Left lung (tissue), 10 donors: Measurements from ENCODE around the gene HDLBP. TPM values are rescaled to one million over a fixed set of nuclear protein-coding genes. Genes with fewer than 3 reads are reported as not detected.

Experiments
- ATAC-seq: fragments of 200-7000 bp; cut with Tn5 transposase; one replicate; pipeline ENCODE4 v1.9.1; 2020; ENCODE audit warnings: moderate library complexity
- DNase-seq, 4 donors: peaks; one replicate each; pipeline ENCODE4 v3.0.0-alpha.2; 2013 to 2020
- H3K27ac ChIP-seq, 2 donors: fragments of 200-600 bp; sonication (generic) in 1 of 2; one replicate each; pipeline versions ENCODE4 v1.5.0 to v1.8.0; 2020 to 2021
- H3K27me3 ChIP-seq, 2 donors: fragments of 200-600 bp; sonication (generic) in 1 of 2; one replicate each; pipeline versions ENCODE4 v1.5.0 to v1.8.0; 2020 to 2021
- H3K36me3 ChIP-seq, 2 donors: fragments of 200-600 bp; sonication (generic) in 1 of 2; one replicate each; pipeline versions ENCODE4 v1.5.0 to v1.8.0; 2020 to 2021
- H3K4me1 ChIP-seq, 2 donors: fragments of 200-600 bp; one replicate each; pipeline ENCODE4 v1.8.0; 2021
- H3K4me3 ChIP-seq, 2 donors: fragments of 200-600 bp; sonication (generic) in 1 of 2; one replicate each; pipeline versions ENCODE4 v1.5.0 to v1.8.0; 2020 to 2021; ENCODE audit warnings: mild to moderate bottlenecking in 1 of 2
- H3K9me3 ChIP-seq, 2 donors: fragments of 200-600 bp; sonication (generic) in 1 of 2; one replicate each; pipeline versions ENCODE4 v1.5.0 to v1.8.0; 2020 to 2021
- intact Hi-C, 2 donors: fragments of 100-400 bp; cut with DNase I; formaldehyde crosslinking; loops; one replicate each; pipeline versions ENCODE4 v1.11.2 to v1.14.2; 2022
- polyA plus RNA-seq, 6 donors: library from polyadenylated mRNA; unstranded; fragments of 120-200 nt; gene quantifications; one replicate each; pipeline ENCODE4 v1.2.1, GENCODE V29; 2013; ENCODE audit not compliant: insufficient read length in 6 of 6
- total RNA-seq, 2 donors: library from RNA; stranded (reverse); fragmentation: NEBNext Ultra II Directional; extraction: Animal tissue kit (Norgen Biotek cat#: 25700); gene quantifications; one replicate each; pipeline ENCODE4 v1.2.1, GENCODE V29; 2021
- TF ChIP-seq, protein P1 (sequence below), 2 donors: fragments of 200-600 bp; sonication (generic) in 1 of 2; IDR thresholded peaks; one replicate each; pipeline versions ENCODE4 v1.5.0 to v1.8.0; 2021; ENCODE audit warnings: antibody characterized with exemption in 2 of 2
- donor health status: DM: no; HTN: yes; CAD: no.
- donor health status: DM: no; HTN: no; CAD: no.

The HDLBP gene
- total and polyA plus RNA-seq, 8 donors = 369 to 567 (median 401) TPM

GRCh38 chr2:241258505-241259280 is 56.8 kb downstream of the HDLBP start:
- Histone ChIP-seq H3K4me1 (peaks cover 0 to 3% of the 10 kb centered on the region in 2 donors), H3K27ac (no peak overlapping the region), H3K9me3 (no peaks in the 10 kb centered on the region), H3K36me3 (peaks cover 0 to 100% of the 10 kb centered on the region in 2 donors), H3K27me3 (no peaks in the 10 kb centered on the region), H3K4me3 (no peak overlapping the region)
- ATAC-seq (no peak), DNase-seq (no peak)
- intact Hi-C loops = no loop called here
- TF ChIP-seq, protein P1, sequence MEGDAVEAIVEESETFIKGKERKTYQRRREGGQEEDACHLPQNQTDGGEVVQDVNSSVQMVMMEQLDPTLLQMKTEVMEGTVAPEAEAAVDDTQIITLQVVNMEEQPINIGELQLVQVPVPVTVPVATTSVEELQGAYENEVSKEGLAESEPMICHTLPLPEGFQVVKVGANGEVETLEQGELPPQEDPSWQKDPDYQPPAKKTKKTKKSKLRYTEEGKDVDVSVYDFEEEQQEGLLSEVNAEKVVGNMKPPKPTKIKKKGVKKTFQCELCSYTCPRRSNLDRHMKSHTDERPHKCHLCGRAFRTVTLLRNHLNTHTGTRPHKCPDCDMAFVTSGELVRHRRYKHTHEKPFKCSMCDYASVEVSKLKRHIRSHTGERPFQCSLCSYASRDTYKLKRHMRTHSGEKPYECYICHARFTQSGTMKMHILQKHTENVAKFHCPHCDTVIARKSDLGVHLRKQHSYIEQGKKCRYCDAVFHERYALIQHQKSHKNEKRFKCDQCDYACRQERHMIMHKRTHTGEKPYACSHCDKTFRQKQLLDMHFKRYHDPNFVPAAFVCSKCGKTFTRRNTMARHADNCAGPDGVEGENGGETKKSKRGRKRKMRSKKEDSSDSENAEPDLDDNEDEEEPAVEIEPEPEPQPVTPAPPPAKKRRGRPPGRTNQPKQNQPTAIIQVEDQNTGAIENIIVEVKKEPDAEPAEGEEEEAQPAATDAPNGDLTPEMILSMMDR (IDR thresholded peaks at IDR 0.05) = no peak

DNA sequence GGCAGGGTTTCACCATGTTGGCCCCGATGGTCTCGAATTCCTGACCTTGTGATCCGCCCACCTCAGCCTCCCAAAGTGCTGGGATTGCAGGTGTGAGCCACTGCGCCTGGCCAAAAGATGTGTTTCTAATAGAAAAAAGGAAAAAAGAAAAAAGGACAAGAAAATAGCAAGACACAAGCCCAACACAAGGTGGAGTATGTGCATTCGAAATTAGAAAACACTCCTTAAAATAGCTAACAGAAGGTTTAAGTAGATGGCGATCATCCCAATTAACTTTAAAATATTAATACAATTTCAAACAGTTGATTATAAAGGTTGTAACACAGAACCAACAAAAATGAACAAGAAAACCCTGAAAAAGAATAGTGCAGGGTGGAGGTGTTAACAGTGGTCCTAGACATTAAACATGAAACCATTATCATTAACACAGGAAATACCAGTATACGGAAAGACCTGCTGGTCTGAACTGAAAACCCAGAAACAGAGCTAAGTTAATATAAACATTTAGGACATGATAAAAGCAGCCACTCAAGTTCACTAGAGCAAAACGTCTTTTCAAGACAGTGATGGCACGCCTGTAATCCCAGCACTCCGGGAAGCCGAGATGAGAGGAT is 57.9 kb downstream of the HDLBP start:
- DNase-seq = no peak
- intact Hi-C loops = no loop called here
- Histone ChIP-seq H3K36me3 (peaks cover 5 to 100% of the 10 kb centered on the region in 2 donors), H3K4me1 (peaks cover 0 to 3% of the 10 kb centered on the region in 2 donors), H3K9me3 (no peaks in the 10 kb centered on the region), H3K27ac (no peak overlapping the region), H3K27me3 (no peaks in the 10 kb centered on the region), H3K4me3 (no peak overlapping the region)
- TF ChIP-seq, protein P1 (IDR thresholded peaks at IDR 0.05) = no peak
- ATAC-seq = no peak

DNA sequence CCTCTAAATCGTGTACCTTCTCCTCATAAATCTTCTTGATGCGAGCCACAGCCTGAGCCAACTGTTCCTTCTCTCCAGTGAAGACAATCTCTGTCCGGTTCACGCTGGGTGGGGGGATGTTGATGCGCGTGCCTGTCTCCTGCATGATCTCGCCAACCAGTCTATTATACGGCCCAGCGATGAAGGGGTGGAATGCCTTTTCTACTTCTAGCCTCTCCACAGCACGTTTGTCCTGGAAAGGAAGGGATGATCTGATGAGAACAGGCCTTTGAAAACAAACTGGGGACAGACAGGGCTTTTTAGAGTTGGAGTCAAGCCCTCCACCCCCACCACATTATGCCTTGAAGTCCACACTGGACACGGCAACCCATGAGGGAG is 59.3 kb downstream of the HDLBP start:
- no peaks in the 10 kb centered on the region for H3K9me3 ChIP-seq
- peaks cover 7 to 100% of the 10 kb centered on the region in 2 donors for H3K36me3 ChIP-seq
- DNase-seq (no peak), ATAC-seq (no peak)
- TF ChIP-seq, protein P1 (IDR thresholded peaks at IDR 0.05) = no peak
- no peak overlapping the region for H3K27ac ChIP-seq
- no peak overlapping the region for H3K4me3 ChIP-seq
- no peaks in the 10 kb centered on the region for H3K27me3 ChIP-seq
- H3K4me1 ChIP-seq = peaks cover 0 to 3% of the 10 kb centered on the region in 2 donors
- intact Hi-C loops = no loop called here

GRCh38 chr2:241255542-241256167 is 59.8 kb downstream of the HDLBP start:
- peaks cover 0 to 3% of the 10 kb centered on the region in 2 donors for H3K4me1 ChIP-seq
- TF ChIP-seq, protein P1 (IDR thresholded peaks at IDR 0.05) = no peak
- no peak overlapping the region for H3K27ac ChIP-seq
- peaks cover 7 to 100% of the 10 kb centered on the region in 2 donors for H3K36me3 ChIP-seq
- DNase-seq (no peak), ATAC-seq (no peak)
- H3K4me3 ChIP-seq = no peak overlapping the region
- no peaks in the 10 kb centered on the region for H3K9me3 ChIP-seq
- intact Hi-C loops = no loop called here
- H3K27me3 ChIP-seq = no peaks in the 10 kb centered on the region

- DNase-seq (no peak), ATAC-seq (no peak)
- Histone ChIP-seq H3K9me3 (no peaks in the 10 kb centered on the region), H3K4me1 (peaks cover 0 to 3% of the 10 kb centered on the region in 2 donors), H3K36me3 (peaks cover 7 to 100% of the 10 kb centered on the region in 2 donors), H3K27ac (no peak overlapping the region), H3K4me3 (no peak overlapping the region), H3K27me3 (no peaks in the 10 kb centered on the region)
- intact Hi-C loops = no loop called here
- TF ChIP-seq, protein P1 (IDR thresholded peaks at IDR 0.05) = no peak
Measured at GRCh38 chr2:241254904-241255351, 60.5 kb downstream of the HDLBP start.
